D721Med (cell line): ENCODE measurements around the gene MRPL30.
A peak's percentile ranks its signal among the peaks of the same experiment; 100 is the strongest.

Experiments
- DNase-seq: peaks from one replicate; pipeline ENCODE4 v3.0.0; 2011; ENCODE audit warnings: low spot score; ENCODE audit not compliant: insufficient read length
- FAIRE-seq: peaks from 2 replicates; lab custom pipeline; 2011; peaks lifted over from hg19 to GRCh38; lab: Jason Lieb, UNC
- CTCF ChIP-seq: IDR thresholded peaks from 2 replicates; pipeline ENCODE4 v1.5.1; 2012; ENCODE audit warnings: mild to moderate bottlenecking, control low read depth; ENCODE audit not compliant: insufficient read depth; ENCODE audit errors: missing control alignments

Gene MRPL30

DNA sequence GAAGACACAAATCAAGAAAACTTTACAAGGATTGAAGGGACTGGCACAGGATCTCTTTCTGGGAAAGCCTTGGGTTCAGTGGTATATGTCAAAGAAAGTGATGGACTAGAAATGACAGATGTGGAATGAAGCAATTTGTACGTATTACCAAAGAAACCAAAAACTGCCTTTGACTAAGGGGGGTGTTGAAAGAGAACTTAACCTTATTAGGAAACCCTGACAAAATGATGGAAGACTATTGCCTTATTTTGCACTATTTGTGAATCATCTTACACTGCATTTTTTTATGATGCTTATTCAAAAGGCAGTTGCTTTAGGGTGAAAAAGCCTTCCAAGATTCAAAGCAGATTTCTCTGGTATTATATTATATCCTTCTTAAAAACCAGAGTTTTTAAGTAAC, 30.3 kb upstream of the MRPL30 start:
- FAIRE-seq, result no peak
- no peak for TF ChIP-seq CTCF
- no peak for DNase-seq

DNA sequence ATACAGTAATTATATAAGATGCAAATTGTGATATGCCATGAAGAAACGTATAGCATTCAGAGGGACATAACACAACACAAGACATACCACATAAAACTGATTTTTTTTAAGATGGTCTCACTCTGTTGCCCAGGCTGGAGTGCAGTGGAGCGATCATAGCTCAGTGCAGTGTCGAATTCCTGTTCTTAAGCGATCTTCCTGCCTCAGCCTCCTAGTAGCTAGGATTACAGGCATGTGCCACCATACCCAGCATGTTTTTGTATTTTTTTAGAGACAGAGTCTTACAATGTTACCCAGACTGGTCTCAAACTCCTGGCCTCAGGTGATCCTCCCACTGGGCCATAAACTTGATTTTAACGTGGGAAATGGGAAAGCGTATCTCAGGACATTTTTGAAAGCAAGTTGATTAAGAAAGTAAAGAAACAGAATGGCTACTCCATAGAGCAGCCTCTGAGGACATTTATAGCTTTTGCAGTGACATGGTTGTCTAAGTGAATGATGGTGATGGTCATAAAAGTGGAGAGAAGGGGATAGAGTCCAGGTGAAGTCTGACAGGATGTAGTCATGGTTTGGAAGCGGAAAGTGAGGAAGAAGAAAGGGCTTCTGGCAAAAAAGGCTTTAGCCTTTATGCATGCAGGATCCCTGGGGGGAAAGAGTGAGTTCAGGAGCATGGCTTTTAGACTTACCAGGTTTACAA, 28.6 kb upstream of the MRPL30 start:
- no peak for DNase-seq
- no peak for FAIRE-seq
- no peak for TF ChIP-seq CTCF

GRCh38 chr2:99153921-99154604, 26.9 kb upstream of the MRPL30 start:
- no peak for TF ChIP-seq CTCF
- FAIRE-seq, result no peak
- DNase-seq, result no peak

DNA sequence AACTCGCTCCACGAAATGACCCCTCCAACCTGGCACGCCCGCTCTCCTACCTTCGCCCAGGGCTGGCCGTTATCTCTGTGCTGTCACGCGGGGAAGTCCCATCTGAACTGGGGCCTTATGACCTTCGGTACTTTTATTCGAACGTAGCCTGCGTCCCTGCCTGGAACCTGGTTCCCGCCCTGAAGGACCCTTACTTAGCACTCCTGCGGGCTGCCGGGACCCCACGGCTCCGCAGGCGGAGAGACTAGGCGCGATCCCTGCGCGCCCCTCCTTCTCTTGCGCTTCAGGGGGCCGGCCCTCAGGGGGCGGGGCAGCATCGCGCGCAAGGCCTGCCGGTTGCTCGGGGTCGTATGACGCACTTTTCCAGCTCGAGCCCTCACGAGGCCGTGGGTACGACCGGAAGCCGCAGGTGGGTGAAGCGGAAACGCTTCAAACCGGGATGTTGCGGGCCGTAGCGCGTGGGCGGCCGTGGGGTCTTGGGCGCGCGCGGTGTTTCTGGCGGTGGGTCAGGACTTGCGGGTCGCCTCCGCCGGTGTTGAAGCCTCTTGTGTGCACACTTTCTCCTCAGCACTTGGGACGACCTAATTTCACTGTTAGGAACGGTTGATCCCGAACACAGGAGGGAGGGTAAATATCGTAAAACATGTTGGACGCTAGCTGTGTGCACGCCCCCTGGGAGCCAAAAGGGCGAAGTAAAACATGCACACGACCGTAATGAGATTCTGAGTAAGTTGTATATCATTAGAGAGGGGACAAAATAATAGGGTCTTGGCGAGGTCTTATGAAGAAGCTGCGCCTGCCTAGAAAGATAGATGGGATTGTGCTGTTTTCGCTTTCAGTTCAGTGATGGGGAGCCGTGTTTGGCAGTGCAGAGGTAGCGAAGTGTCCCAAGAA, 26.1 kb upstream of the MRPL30 start, which contains the start of the genes LIPT1 and TSGA10:
Gene LIPT1 (plus strand): TSS at position 325 of the 894 bp plus-strand sequence. CDS start 6,991 bp downstream, outside the sequence.
Gene TSGA10 (minus strand): TSS at position 300 of the 894 bp plus-strand sequence. CDS start 45,503 bp downstream, outside the sequence.
- FAIRE-seq (no peak), DNase-seq (peak; percentile 87)
- TF ChIP-seq CTCF, result peak; percentile 13

DNA sequence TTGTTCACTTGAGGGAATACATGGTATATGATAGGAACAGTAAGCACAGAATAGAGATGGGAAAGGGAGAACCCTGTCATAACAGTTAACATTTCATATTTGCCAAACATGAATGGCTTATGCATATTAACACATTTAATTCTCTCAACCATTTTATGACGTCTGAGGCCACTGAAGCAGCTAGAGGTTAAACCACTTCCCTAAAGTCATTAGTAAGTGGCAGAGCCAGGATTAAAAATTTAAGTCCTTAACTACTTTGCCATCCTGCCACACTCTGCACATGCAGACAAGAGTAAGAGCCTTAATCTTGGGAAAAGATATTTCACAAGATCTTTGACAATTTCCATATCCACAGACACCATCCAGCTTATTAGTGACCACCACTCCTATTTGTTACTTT, 24.1 kb upstream of the MRPL30 start:
- no peak for FAIRE-seq
- no peak for TF ChIP-seq CTCF
- no peak for DNase-seq

GRCh38 chr2:99158599-99158998, 22.4 kb upstream of the MRPL30 start:
- TF ChIP-seq CTCF, result peak; percentile 18
- DNase-seq (no peak), FAIRE-seq (no peak)
